Panc1 (cell line): ENCODE data around the gene TMEM164. TPM values are rescaled to one million over a fixed set of nuclear protein-coding genes. Genes with fewer than 3 reads are reported as not detected.
"Not testable (repeated sequence)": the region's sequence is repeated elsewhere in the genome, so short reads cannot be mapped to it uniquely, and the experiment has no call there.

Source experiments
- ATAC-seq: fragments of 200-7000 bp; cut with Tn5 transposase; 2 replicates; pipeline ENCODE4 v1.9.1; 2020; ENCODE audit warnings: mild to moderate bottlenecking, moderate library complexity
- BruUV-seq: library from RNA; stranded (reverse); fragments of 400-500 nt; replicated peaks from 2 replicates; lab custom pipeline; 2021; lab: Mats Ljungman, UMichigan
- CTCF ChIA-PET: fragments of 300-600 bp; sonication (Branson Sonifier 250); formaldehyde crosslinking; loops from one replicate; lab custom pipeline; 2022; ENCODE audit warnings: antibody characterized with exemption; lab: Charles Lee
- POLR2A ChIA-PET: fragments of 300-600 bp; sonication (Branson Sonifier 250); formaldehyde crosslinking; loops from one replicate; lab custom pipeline; 2022; ENCODE audit warnings: antibody characterized with exemption; lab: Charles Lee
- DNase-seq: peaks from one replicate; pipeline ENCODE4 v3.0.0-alpha.2; 2010; ENCODE audit warnings: low read depth, low spot score
- H3K27ac ChIP-seq: 2 replicates; pipeline ENCODE4 v1.5.1; 2011; ENCODE audit warnings: mild to moderate bottlenecking, low read length, inconsistent platforms
- H3K27me3 ChIP-seq: fragments of 200-500 bp; sonication (Bioruptor generic); 2 replicates; pipeline ENCODE4 v1.6.0; 2014; ENCODE audit warnings: low read length, inconsistent platforms; ENCODE audit not compliant: control insufficient read depth, insufficient read depth
- H3K36me3 ChIP-seq: fragments of 200-500 bp; sonication (Bioruptor generic); 2 replicates; pipeline ENCODE4 v1.5.1; 2014; ENCODE audit warnings: inconsistent platforms, mild to moderate bottlenecking, low read length, moderate library complexity; ENCODE audit not compliant: control insufficient read depth, insufficient read depth
- H3K4me1 ChIP-seq: 2 replicates; pipeline ENCODE4 v1.5.1; 2011; ENCODE audit warnings: inconsistent platforms, mild to moderate bottlenecking, low read length, moderate library complexity; ENCODE audit not compliant: control insufficient read depth, insufficient read depth
- H3K4me3 ChIP-seq, 2 experiments: 2 replicates each; pipeline ENCODE4 v1.5.1; 2011 to 2012; ENCODE audit warnings: low read depth in 2 of 2, low read length in 2 of 2, mild to moderate bottlenecking in 2 of 2, inconsistent platforms in 1 of 2, moderate library complexity in 1 of 2
- H3K9me3 ChIP-seq: fragments of 200-500 bp; sonication (Bioruptor generic); 2 replicates; pipeline ENCODE4 v1.5.1; 2014; ENCODE audit warnings: low read depth, mild to moderate bottlenecking, inconsistent platforms, low read length, moderate library complexity; ENCODE audit not compliant: control insufficient read depth, insufficient read depth
- CTCF ChIP-seq: fragments of 450-650 bp; IDR thresholded peaks from 2 replicates; pipeline ENCODE4 v1.5.1; 2017; ENCODE audit warnings: mild to moderate bottlenecking
- POLR2AphosphoS5 ChIP-seq: IDR thresholded peaks from 2 replicates; pipeline ENCODE4 v1.6.1; 2012; ENCODE audit warnings: mild to moderate bottlenecking, low read depth, low read length, moderate library complexity
- REST ChIP-seq, 2 experiments: IDR thresholded peaks; 2 replicates each; pipeline ENCODE4 v1.6.1; 2011 to 2012; ENCODE audit warnings: low read depth in 2 of 2, control low read depth in 1 of 2, low read length in 1 of 2, mild to moderate bottlenecking in 1 of 2, moderate library complexity in 1 of 2; ENCODE audit not compliant: insufficient read depth in 1 of 2
- SIN3A ChIP-seq: IDR thresholded peaks from 2 replicates; pipeline ENCODE4 v1.6.1; 2012; ENCODE audit warnings: low read depth, mild to moderate bottlenecking, low read length, moderate library complexity, borderline replicate concordance; ENCODE audit not compliant: insufficient read depth
- TCF7L2 ChIP-seq: IDR thresholded peaks from 2 replicates; pipeline ENCODE4 v1.6.1; 2011; ENCODE audit warnings: mild to moderate bottlenecking, low read depth, low read length, inconsistent platforms
- in situ Hi-C: cut with HindIII; loops from 2 replicates; pipeline ENCODE4 v1.10.0; 2016; ENCODE audit warnings: low sequenced_read_pairs, low pct_unique_long_range_greater_than_20kb
- intact Hi-C: fragments of 100-400 bp; cut with micrococcal nuclease; formaldehyde crosslinking; loops from one replicate; pipeline ENCODE4 v1.10.0; 2022; ENCODE audit not compliant: unreplicated experiment
- total RNA-seq: library from RNA; stranded (reverse); gene quantifications from one replicate; pipeline ENCODE4 v1.2.1, GENCODE V29; 2021; ENCODE audit not compliant: unreplicated experiment

Gene TMEM164
- total RNA-seq, 1 experiment from 2014 or later = 32.8 TPM

GRCh38 chrX:109974906-109975655, 27.8 kb upstream of the TMEM164 start:
- POLR2A ChIA-PET = no interaction called here
- CTCF ChIA-PET = no interaction called here
- intact Hi-C loops = no loop called here

GRCh38 chrX:109985210-109985609, 17.7 kb upstream of the TMEM164 start:
- BruUV-seq, ATAC-seq, H3K36me3 ChIP-seq, H3K27me3 ChIP-seq, CTCF ChIA-PET, in situ Hi-C loops, POLR2A ChIA-PET, H3K27ac ChIP-seq, H3K9me3 ChIP-seq, H3K4me3 ChIP-seq, H3K4me1 ChIP-seq, DNase-seq, intact Hi-C loops: not testable (repeated sequence)

More at GRCh38 chrX:109974906-109975655, 27.8 kb upstream of the TMEM164 start:
- Histone ChIP-seq H3K27ac (no peak overlapping the region), H3K9me3 (no peaks in the 10 kb centered on the region), H3K4me1 (no peaks in the 10 kb centered on the region), H3K27me3 (peaks cover 2% of the 10 kb centered on the region; the same call in 1 of the 2 replicates), H3K4me3 (no peak overlapping the region), H3K36me3 (no peaks in the 10 kb centered on the region)
- ATAC-seq = no peak
- DNase-seq = no peak
- no TSS peak for BruUV-seq
- in situ Hi-C loops = no loop called here
- TF ChIP-seq REST (IDR thresholded peaks at IDR 0.05; ENCODE audit: insufficient read depth in 1 of 2, low read depth in 2 of 2, low read length in 1 of 2) = no peak
- no peak for TF ChIP-seq POLR2AphosphoS5
- no peak for TF ChIP-seq SIN3A
- no peak for TF ChIP-seq TCF7L2
- no peak for TF ChIP-seq CTCF

GRCh38 chrX:109987884-109988283, 15.0 kb upstream of the TMEM164 start:
- in situ Hi-C loops = no loop called here
- DNase-seq = no peak
- Histone ChIP-seq H3K4me1 (no peaks in the 10 kb centered on the region), H3K36me3 (no peaks in the 10 kb centered on the region), H3K4me3 (no peak overlapping the region), H3K9me3 (no peaks in the 10 kb centered on the region), H3K27me3 (no peaks in the 10 kb centered on the region; the same call in 1 of the 2 replicates), H3K27ac (no peak overlapping the region)
- CTCF ChIA-PET = no interaction called here
- ATAC-seq = no peak
- TF ChIP-seq POLR2AphosphoS5 (no peak), CTCF (no peak), SIN3A (no peak), TCF7L2 (no peak), REST (IDR thresholded peaks at IDR 0.05; ENCODE audit: insufficient read depth in 1 of 2, low read depth in 2 of 2, low read length in 1 of 2) (no peak)
- POLR2A ChIA-PET = interaction anchor here (0.5 kb wide), 1 partner anchor 223 kb away, joined by 11 read pairs; no protein-coding TSS in a partner anchor
- no TSS peak for BruUV-seq
- intact Hi-C loops = no loop called here
